DMS 273 treated with DMSO at 0.1 percent for 48 hours (cell line): ENCODE results near the gene SLC18A2.

Experiments
- DNase-seq: peaks from one replicate; lab custom pipeline; 2025; lab: John Stamatoyannopoulos, UW

Gene SLC18A2

GRCh38 chr10:117316701-117317100 lies 75.8 kb downstream of the SLC18A2 start:
- no peak for DNase-seq

- DNase-seq, result no peak
These were observed 78.0 kb downstream of the SLC18A2 start for GRCh38 chr10:117318909-117319308.

- DNase-seq, result no peak
These were observed 79.2 kb downstream of the SLC18A2 start for GRCh38 chr10:117320050-117320665.

- no peak for DNase-seq
These were observed 81.3 kb downstream of the SLC18A2 start for GRCh38 chr10:117322260-117322659.

- no peak for DNase-seq
These were observed 83.5 kb downstream of the SLC18A2 start for GRCh38 chr10:117324367-117324766.

GRCh38 chr10:117327262-117327661 lies 86.3 kb downstream of the SLC18A2 start:
- no peak for DNase-seq
